ENCODE data around the gene PPARA. TPM values are rescaled to one million over a fixed set of nuclear protein-coding genes. Genes with fewer than 3 reads are reported as not detected.

PPARA gene
- total and polyA plus RNA-seq, 12 donors: 15.5 to 89.5 (median 79.9) TPM

GRCh38 chr22:46183733-46184132 is 33.4 kb downstream of the PPARA start:
- no peak for ATAC-seq
- peaks cover 0 to 12% (median 0%) of the 10 kb centered on the region in 9 donors for H3K4me1 ChIP-seq
- intact Hi-C loops (cut with DNase I): no loop called here
- no peak overlapping the region for H3K4me3 ChIP-seq
- TF ChIP-seq, protein P1, sequence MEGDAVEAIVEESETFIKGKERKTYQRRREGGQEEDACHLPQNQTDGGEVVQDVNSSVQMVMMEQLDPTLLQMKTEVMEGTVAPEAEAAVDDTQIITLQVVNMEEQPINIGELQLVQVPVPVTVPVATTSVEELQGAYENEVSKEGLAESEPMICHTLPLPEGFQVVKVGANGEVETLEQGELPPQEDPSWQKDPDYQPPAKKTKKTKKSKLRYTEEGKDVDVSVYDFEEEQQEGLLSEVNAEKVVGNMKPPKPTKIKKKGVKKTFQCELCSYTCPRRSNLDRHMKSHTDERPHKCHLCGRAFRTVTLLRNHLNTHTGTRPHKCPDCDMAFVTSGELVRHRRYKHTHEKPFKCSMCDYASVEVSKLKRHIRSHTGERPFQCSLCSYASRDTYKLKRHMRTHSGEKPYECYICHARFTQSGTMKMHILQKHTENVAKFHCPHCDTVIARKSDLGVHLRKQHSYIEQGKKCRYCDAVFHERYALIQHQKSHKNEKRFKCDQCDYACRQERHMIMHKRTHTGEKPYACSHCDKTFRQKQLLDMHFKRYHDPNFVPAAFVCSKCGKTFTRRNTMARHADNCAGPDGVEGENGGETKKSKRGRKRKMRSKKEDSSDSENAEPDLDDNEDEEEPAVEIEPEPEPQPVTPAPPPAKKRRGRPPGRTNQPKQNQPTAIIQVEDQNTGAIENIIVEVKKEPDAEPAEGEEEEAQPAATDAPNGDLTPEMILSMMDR (IDR thresholded peaks at IDR 0.05): no peak
- DNase-seq: no peak
- peaks cover 0 to 91% (median 33%) of the 10 kb centered on the region in 9 donors for H3K36me3 ChIP-seq
- no peaks in the 10 kb centered on the region for H3K27me3 ChIP-seq
- WGBS, 2 donors: 87 to 89% methylated on average over 5 of the region's 5 CpGs
- no peak overlapping the region for H3K27ac ChIP-seq
- H3K9me3 ChIP-seq: peaks cover 0 to 41% (median 19%) of the 10 kb centered on the region in 11 donors

- intact Hi-C loops (cut with DNase I): no loop called here
- Histone ChIP-seq H3K4me1 (peaks cover 0 to 12% (median 0%) of the 10 kb centered on the region in 9 donors), H3K27me3 (no peaks in the 10 kb centered on the region), H3K36me3 (peaks cover 0 to 82% (median 26%) of the 10 kb centered on the region in 9 donors), H3K9me3 (peaks cover 0 to 25% (median 12%) of the 10 kb centered on the region in 11 donors), H3K4me3 (no peak overlapping the region), H3K27ac (no peak overlapping the region)
- 87 to 88% methylated on average over 2 of the region's 2 CpGs for WGBS, 2 donors
- DNase-seq (no peak), ATAC-seq (no peak)
- TF ChIP-seq, protein P1 (IDR thresholded peaks at IDR 0.05): no peak
Observed at GRCh38 chr22:46185283-46185682, 35.0 kb downstream of the PPARA start.

GRCh38 chr22:46187862-46188261 is 37.5 kb downstream of the PPARA start:
- H3K36me3 ChIP-seq: peaks cover 0 to 73% (median 16%) of the 10 kb centered on the region in 9 donors
- H3K4me3 ChIP-seq: no peak overlapping the region
- 73 to 84% methylated on average over 3 of the region's 3 CpGs for WGBS, 2 donors
- H3K27ac ChIP-seq: no peak overlapping the region
- TF ChIP-seq, protein P1 (IDR thresholded peaks at IDR 0.05): no peak
- H3K9me3 ChIP-seq: peaks cover 0 to 8% (median 0%) of the 10 kb centered on the region in 11 donors
- ATAC-seq (peak in 1 of 8 donors; percentile 35), DNase-seq (no peak)
- H3K4me1 ChIP-seq: peaks cover 0 to 17% (median 8%) of the 10 kb centered on the region in 9 donors
- no peaks in the 10 kb centered on the region for H3K27me3 ChIP-seq
- intact Hi-C loops (cut with DNase I): no loop called here

DNA sequence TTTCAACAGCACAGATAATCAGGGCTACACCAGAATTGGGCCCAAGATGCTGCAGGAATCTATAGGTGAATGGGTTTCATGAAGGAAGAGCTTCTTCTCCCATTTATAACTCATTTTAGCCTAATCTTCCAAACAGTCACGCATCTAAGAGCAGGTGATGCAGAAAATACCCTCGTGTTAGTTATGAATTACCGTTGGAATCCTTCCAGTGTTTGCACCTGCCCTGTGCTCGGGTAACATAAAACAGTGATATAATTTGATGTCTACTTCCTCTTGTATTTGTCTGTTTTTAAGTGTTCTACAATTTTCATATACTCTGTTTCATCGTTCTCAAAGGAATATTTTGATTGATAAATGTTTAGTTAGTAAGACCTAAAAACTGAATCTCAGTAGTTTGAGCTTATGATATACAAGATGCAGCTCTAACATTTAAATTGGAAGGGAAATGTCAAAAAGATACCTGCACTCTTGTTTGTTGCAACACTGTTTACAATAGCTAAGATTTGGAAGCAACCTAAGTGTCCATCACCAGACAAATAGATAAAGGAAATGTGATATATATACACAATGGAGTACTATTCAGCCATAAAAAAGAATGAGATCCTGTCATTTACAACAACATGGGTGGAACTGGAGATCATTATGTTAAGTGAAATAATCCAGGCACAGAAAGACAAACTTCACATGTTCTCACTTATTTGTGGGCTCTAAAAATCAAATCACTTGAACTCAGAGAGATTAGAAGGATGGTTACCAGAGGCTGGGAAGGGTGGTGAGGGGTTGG is 42.1 kb downstream of the PPARA start:
- 80 to 82% methylated on average over 5 of the region's 5 CpGs for WGBS, 2 donors
- DNase-seq: no peak
- TF ChIP-seq, protein P1 (IDR thresholded peaks at IDR 0.05): no peak
- H3K36me3 ChIP-seq: peaks cover 0 to 37% (median 5%) of the 10 kb centered on the region in 9 donors
- H3K9me3 ChIP-seq: peaks cover 0 to 8% (median 0%) of the 10 kb centered on the region in 11 donors
- H3K4me3 ChIP-seq: no peak overlapping the region
- intact Hi-C loops (cut with DNase I): loop anchor here in 2 of 10 donors (5.0 kb wide), 2 partner anchors 35 to 40 kb away; partner anchors contain the start of gene PPARA (in 1 of the 2)
- no peak for ATAC-seq
- H3K4me1 ChIP-seq: peaks cover 0 to 35% (median 30%) of the 10 kb centered on the region in 9 donors
- H3K27me3 ChIP-seq: no peaks in the 10 kb centered on the region
- peak overlapping the region in 3 of 10 donors; percentile 32 to 77 (median 69) for H3K27ac ChIP-seq

Data from heart right ventricle (tissue), 16 donors.